Vagina (tissue), 2 donors: ENCODE results near the gene COL24A1. TPM values are rescaled to one million over a fixed set of nuclear protein-coding genes. Genes with fewer than 3 reads are reported as not detected.

Source experiments
- DNase-seq, 2 donors: peaks; one replicate each; pipeline ENCODE4 v3.0.0-alpha.2; 2017; ENCODE audit errors: extremely low spot score in 2 of 2
- H3K27ac ChIP-seq: fragments of 200-600 bp; sonication (generic); one replicate; pipeline ENCODE4 v1.5.1; 2019
- H3K27me3 ChIP-seq: fragments of 200-600 bp; sonication (generic); one replicate; pipeline ENCODE4 v1.5.1; 2019
- H3K36me3 ChIP-seq, 2 donors: fragments of 200-600 bp; sonication (generic); one replicate each; pipeline ENCODE4 v1.5.1; 2017 to 2019
- H3K4me1 ChIP-seq: fragments of 200-600 bp; sonication (generic); one replicate; pipeline ENCODE4 v1.5.1; 2019
- H3K4me3 ChIP-seq, 2 donors: fragments of 200-600 bp; sonication (generic); 1 replicate in 1 of 2; 2 replicates in 1 of 2; pipeline ENCODE4 v1.5.1; 2016 to 2019
- H3K9me3 ChIP-seq: fragments of 200-600 bp; sonication (generic); one replicate; pipeline ENCODE4 v1.5.1; 2019
- CTCF ChIP-seq, 3 experiments: fragments of 450-650 bp in 2 of 3; fragments of 200-600 bp in 1 of 3; sonication (generic) in 1 of 3; IDR thresholded peaks; one replicate each; pipeline ENCODE4 v1.5.1; 2017 to 2019; ENCODE audit warnings: antibody characterized with exemption in 3 of 3, mild to moderate bottlenecking in 2 of 3, moderate library complexity in 2 of 3
- POLR2A ChIP-seq, 2 donors: fragments of 450-650 bp; IDR thresholded peaks; one replicate each; pipeline ENCODE4 v1.6.1; 2017; ENCODE audit warnings: antibody characterized with exemption in 2 of 2, mild to moderate bottlenecking in 2 of 2, moderate library complexity in 2 of 2
- POLR2AphosphoS5 ChIP-seq, 2 donors: sonication (generic); formaldehyde crosslinking; IDR thresholded peaks; one replicate each; pipeline ENCODE4 v1.9.0; 2017; ENCODE audit warnings: antibody characterized with exemption in 2 of 2, mild to moderate bottlenecking in 2 of 2, low read depth in 1 of 2; ENCODE audit not compliant: insufficient read depth in 1 of 2
- intact Hi-C: fragments of 100-400 bp; cut with DNase I; formaldehyde crosslinking; loops from one replicate; pipeline ENCODE4 v1.15.1; 2023
- total RNA-seq: library from RNA; depleted of rRNA; stranded (reverse); fragments of >200 nt; gene quantifications from one replicate; pipeline ENCODE4 v1.2.3, GENCODE V29; 2016

The COL24A1 gene
- total RNA-seq, 1 donor from 2014 or later, result 0.98 TPM

- DNase-seq, result no peak
- H3K9me3 ChIP-seq, result no peaks in the 10 kb centered on the region
- intact Hi-C loops, result no loop called here
Observed at GRCh38 chr1:86035101-86035500, 121.5 kb downstream of the COL24A1 start.

DNA sequence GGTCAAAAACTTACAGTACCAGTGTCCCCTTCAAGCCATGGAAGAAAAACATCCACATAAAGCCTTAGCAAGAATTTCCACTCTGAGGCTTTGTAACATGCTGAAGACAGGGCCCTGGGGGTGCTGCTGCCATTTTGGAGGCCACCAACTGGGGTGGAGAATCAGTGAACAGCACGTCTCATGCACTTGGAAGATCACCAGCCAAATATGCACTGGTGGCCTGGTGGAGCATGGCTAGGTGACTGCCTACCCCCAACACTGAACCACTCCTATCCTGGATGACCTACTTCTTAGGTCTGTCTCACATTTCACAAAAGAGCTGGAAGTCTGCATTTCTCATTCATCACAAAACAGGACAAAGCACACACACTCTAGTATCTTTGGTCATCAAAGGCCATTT, 126.4 kb downstream of the COL24A1 start:
- no peak overlapping the region for H3K27ac ChIP-seq
- intact Hi-C loops, result no loop called here
- no peak for TF ChIP-seq CTCF (IDR thresholded peaks at IDR 0.05)
- no peak for TF ChIP-seq POLR2AphosphoS5 (IDR thresholded peaks at IDR 0.05; ENCODE audit: insufficient read depth in 1 of 2, low read depth in 1 of 2)
- TF ChIP-seq POLR2A (IDR thresholded peaks at IDR 0.05), result no peak
- H3K36me3 ChIP-seq, result no peaks in the 10 kb centered on the region
- H3K4me3 ChIP-seq, result no peak overlapping the region
- DNase-seq, result no peak
- no peaks in the 10 kb centered on the region for H3K4me1 ChIP-seq
- no peaks in the 10 kb centered on the region for H3K9me3 ChIP-seq
- H3K27me3 ChIP-seq, result no peaks in the 10 kb centered on the region

More at GRCh38 chr1:86035101-86035500, 121.5 kb downstream of the COL24A1 start:
- Histone ChIP-seq H3K36me3 (no peaks in the 10 kb centered on the region), H3K4me3 (no peak overlapping the region), H3K4me1 (no peaks in the 10 kb centered on the region), H3K27me3 (no peaks in the 10 kb centered on the region), H3K27ac (no peak overlapping the region)
- TF ChIP-seq POLR2AphosphoS5 (IDR thresholded peaks at IDR 0.05; ENCODE audit: insufficient read depth in 1 of 2, low read depth in 1 of 2) (no peak), CTCF (IDR thresholded peaks at IDR 0.05) (no peak), POLR2A (IDR thresholded peaks at IDR 0.05) (no peak)

GRCh38 chr1:86018283-86018923, 138.2 kb downstream of the COL24A1 start:
- TF ChIP-seq POLR2A (IDR thresholded peaks at IDR 0.05) (no peak), POLR2AphosphoS5 (IDR thresholded peaks at IDR 0.05; ENCODE audit: insufficient read depth in 1 of 2, low read depth in 1 of 2) (no peak), CTCF (IDR thresholded peaks at IDR 0.05) (peak in 2 of 3 experiments; percentile 45 to 56)
- Histone ChIP-seq H3K36me3 (no peaks in the 10 kb centered on the region), H3K27me3 (no peaks in the 10 kb centered on the region), H3K9me3 (no peaks in the 10 kb centered on the region), H3K4me3 (no peak overlapping the region), H3K27ac (no peak overlapping the region), H3K4me1 (no peaks in the 10 kb centered on the region)
- intact Hi-C loops, result no loop called here
- no peak for DNase-seq

GRCh38 chr1:86016076-86016759, 140.4 kb downstream of the COL24A1 start:
- DNase-seq, result no peak
- intact Hi-C loops, result no loop called here
- H3K27ac ChIP-seq, result no peak overlapping the region
- no peaks in the 10 kb centered on the region for H3K36me3 ChIP-seq
- H3K27me3 ChIP-seq, result no peaks in the 10 kb centered on the region
- H3K4me3 ChIP-seq, result no peak overlapping the region
- H3K4me1 ChIP-seq, result no peaks in the 10 kb centered on the region
- TF ChIP-seq POLR2AphosphoS5 (IDR thresholded peaks at IDR 0.05; ENCODE audit: insufficient read depth in 1 of 2, low read depth in 1 of 2) (no peak), POLR2A (IDR thresholded peaks at IDR 0.05) (no peak), CTCF (IDR thresholded peaks at IDR 0.05) (no peak)
- H3K9me3 ChIP-seq, result no peaks in the 10 kb centered on the region

DNA sequence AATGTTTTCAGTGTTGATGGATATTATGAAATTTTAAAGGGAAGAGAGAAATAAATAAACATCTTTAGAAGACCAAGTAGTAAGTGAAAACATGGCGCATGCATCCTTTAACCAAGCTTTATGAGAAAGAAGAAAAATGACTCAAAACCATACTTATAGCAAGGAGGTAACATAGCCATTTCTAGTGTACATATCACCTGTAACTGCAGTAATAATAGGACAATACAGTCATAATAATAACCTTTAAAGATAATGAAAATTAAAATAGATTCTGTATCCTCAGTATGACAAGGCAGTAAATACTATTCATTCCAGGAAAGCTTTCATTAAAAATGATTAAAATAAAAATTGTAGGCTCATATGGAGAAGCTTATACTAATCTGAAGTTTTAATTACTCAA, 141.2 kb downstream of the COL24A1 start:
- H3K4me1 ChIP-seq, result no peaks in the 10 kb centered on the region
- H3K4me3 ChIP-seq, result no peak overlapping the region
- no peak overlapping the region for H3K27ac ChIP-seq
- TF ChIP-seq POLR2A (IDR thresholded peaks at IDR 0.05) (no peak), CTCF (IDR thresholded peaks at IDR 0.05) (no peak), POLR2AphosphoS5 (IDR thresholded peaks at IDR 0.05; ENCODE audit: insufficient read depth in 1 of 2, low read depth in 1 of 2) (no peak)
- no peaks in the 10 kb centered on the region for H3K27me3 ChIP-seq
- no peak for DNase-seq
- no peaks in the 10 kb centered on the region for H3K36me3 ChIP-seq
- H3K9me3 ChIP-seq, result no peaks in the 10 kb centered on the region
- intact Hi-C loops, result no loop called here
